Activated CD8-positive, alpha-beta T cell treated with anti-CD3 and anti-CD28 coated beads for 36 hours (primary cell): Measurements from ENCODE around the gene ABHD17C. TPM values are rescaled to one million over a fixed set of nuclear protein-coding genes. Genes with fewer than 3 reads are reported as not detected.

ENCODE experiments used
- ATAC-seq: fragments of 200-7000 bp; cut with Tn5 transposase; one replicate; pipeline ENCODE4 v1.10.0; 2021; ENCODE audit warnings: mild to moderate bottlenecking, moderate library complexity
- CTCF ChIA-PET: fragments of 350-600 bp; sonication (Branson Sonifier 250); formaldehyde crosslinking; loops from one replicate; lab custom pipeline; 2021; ENCODE audit warnings: antibody characterized with exemption; lab: Charles Lee
- POLR2A ChIA-PET: fragments of 350-600 bp; sonication (Branson Sonifier 250); formaldehyde crosslinking; loops from one replicate; lab custom pipeline; 2021; ENCODE audit warnings: antibody characterized with exemption; lab: Charles Lee
- DNase-seq: peaks from one replicate; pipeline ENCODE4 v3.0.0-alpha.2; 2020
- H3K27ac Mint-ChIP-seq: one replicate; pipeline ENCODE4 v1.8.0; 2021; ENCODE audit warnings: mild to moderate bottlenecking, mixed read lengths
- H3K27me3 Mint-ChIP-seq: one replicate; pipeline ENCODE4 v1.8.0; 2021; ENCODE audit warnings: mixed read lengths
- H3K36me3 Mint-ChIP-seq: one replicate; pipeline ENCODE4 v1.8.0; 2021; ENCODE audit warnings: low read depth, mixed read lengths
- H3K4me1 Mint-ChIP-seq: one replicate; pipeline ENCODE4 v1.8.0; 2021; ENCODE audit warnings: low read depth, mixed read lengths
- H3K4me3 Mint-ChIP-seq: one replicate; pipeline ENCODE4 v1.8.0; 2021; ENCODE audit warnings: mild to moderate bottlenecking, moderate library complexity, mixed read lengths
- H3K9me3 Mint-ChIP-seq: one replicate; pipeline ENCODE4 v1.8.0; 2021; ENCODE audit warnings: mixed read lengths
- CTCF ChIP-seq: fragments of 200-600 bp; IDR thresholded peaks from one replicate; pipeline ENCODE4 v1.8.0; 2022; ENCODE audit warnings: antibody characterized with exemption, mild to moderate bottlenecking
- intact Hi-C: fragments of 100-400 bp; cut with micrococcal nuclease; formaldehyde crosslinking; loops from one replicate; pipeline ENCODE4 v1.10.0; 2022
- total RNA-seq, 2 experiments: library from RNA; stranded (reverse); gene quantifications; one replicate each; pipeline ENCODE4 v1.2.3, GENCODE V29; 2021

ABHD17C gene
- total RNA-seq, 2 experiments from 2014 or later = 5.4 to 5.6 TPM

DNA sequence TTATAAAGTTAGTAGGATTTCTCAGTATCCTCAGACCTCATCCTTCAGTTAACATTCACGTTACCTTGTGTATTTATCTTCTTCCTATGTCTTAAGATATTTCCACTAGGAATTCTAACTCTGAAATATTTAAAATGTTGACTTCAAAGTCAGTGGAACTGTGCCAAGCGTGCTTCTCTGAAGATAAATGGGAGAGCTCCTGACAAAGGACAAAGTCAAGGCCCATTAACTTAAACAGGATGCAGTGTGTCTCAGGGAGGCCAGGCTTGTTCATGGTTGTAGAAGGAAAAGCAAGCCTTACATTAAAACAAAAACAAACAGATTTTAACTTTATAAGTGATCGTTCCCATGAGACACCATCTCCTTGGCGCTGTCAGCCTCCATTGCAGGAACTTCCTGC lies 41.5 kb downstream of the ABHD17C start:
- Mint-ChIP-seq H3K9me3 (no peaks in the 10 kb centered on the region), H3K36me3 (no peaks in the 10 kb centered on the region), H3K27me3 (no peaks in the 10 kb centered on the region), H3K4me3 (no peak overlapping the region), H3K27ac (no peak overlapping the region), H3K4me1 (no peaks in the 10 kb centered on the region)
- POLR2A ChIA-PET = no interaction called here
- no peak for TF ChIP-seq CTCF
- ATAC-seq = no peak
- intact Hi-C loops = no loop called here
- DNase-seq = no peak
- CTCF ChIA-PET = no interaction called here

GRCh38 chr15:80739919-80740318 lies 44.8 kb downstream of the ABHD17C start:
- intact Hi-C loops = no loop called here
- H3K4me3 Mint-ChIP-seq = no peak overlapping the region

DNA sequence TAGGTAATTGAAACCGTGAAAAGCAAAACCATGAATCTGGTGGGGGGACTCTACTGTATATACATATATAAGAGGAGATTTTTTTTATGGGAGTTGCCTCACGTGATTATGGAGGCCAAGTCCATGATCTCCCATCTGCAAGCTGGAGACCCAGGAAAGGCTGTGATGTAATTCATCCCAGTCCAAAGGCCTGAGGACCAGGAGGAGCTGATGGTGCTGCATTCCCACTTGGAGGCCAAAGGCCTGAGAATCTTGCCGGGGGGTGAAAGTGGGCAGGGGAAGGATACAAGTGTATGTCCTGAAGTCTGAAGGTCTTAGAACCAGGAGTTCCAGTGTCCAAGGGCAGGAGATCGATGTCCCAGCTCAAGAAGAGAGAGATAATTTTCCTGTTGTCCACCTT lies 47.0 kb downstream of the ABHD17C start:
- H3K27ac Mint-ChIP-seq = no peak overlapping the region
- ATAC-seq = no peak
- POLR2A ChIA-PET = no interaction called here
- CTCF ChIA-PET = no interaction called here
- intact Hi-C loops = no loop called here
- no peak for TF ChIP-seq CTCF
- H3K27me3 Mint-ChIP-seq = no peaks in the 10 kb centered on the region
- H3K9me3 Mint-ChIP-seq = peaks cover 7% of the 10 kb centered on the region
- peaks cover 2% of the 10 kb centered on the region for H3K36me3 Mint-ChIP-seq
- DNase-seq = no peak
- no peaks in the 10 kb centered on the region for H3K4me1 Mint-ChIP-seq
- no peak overlapping the region for H3K4me3 Mint-ChIP-seq

More at GRCh38 chr15:80739919-80740318, 44.8 kb downstream of the ABHD17C start:
- no peak overlapping the region for H3K27ac Mint-ChIP-seq
- no peak for DNase-seq
- TF ChIP-seq CTCF = no peak
- no peaks in the 10 kb centered on the region for H3K4me1 Mint-ChIP-seq
- H3K36me3 Mint-ChIP-seq = no peaks in the 10 kb centered on the region
- H3K27me3 Mint-ChIP-seq = no peaks in the 10 kb centered on the region
- H3K9me3 Mint-ChIP-seq = no peaks in the 10 kb centered on the region
- CTCF ChIA-PET = no interaction called here
- ATAC-seq = no peak
- POLR2A ChIA-PET = no interaction called here

DNA sequence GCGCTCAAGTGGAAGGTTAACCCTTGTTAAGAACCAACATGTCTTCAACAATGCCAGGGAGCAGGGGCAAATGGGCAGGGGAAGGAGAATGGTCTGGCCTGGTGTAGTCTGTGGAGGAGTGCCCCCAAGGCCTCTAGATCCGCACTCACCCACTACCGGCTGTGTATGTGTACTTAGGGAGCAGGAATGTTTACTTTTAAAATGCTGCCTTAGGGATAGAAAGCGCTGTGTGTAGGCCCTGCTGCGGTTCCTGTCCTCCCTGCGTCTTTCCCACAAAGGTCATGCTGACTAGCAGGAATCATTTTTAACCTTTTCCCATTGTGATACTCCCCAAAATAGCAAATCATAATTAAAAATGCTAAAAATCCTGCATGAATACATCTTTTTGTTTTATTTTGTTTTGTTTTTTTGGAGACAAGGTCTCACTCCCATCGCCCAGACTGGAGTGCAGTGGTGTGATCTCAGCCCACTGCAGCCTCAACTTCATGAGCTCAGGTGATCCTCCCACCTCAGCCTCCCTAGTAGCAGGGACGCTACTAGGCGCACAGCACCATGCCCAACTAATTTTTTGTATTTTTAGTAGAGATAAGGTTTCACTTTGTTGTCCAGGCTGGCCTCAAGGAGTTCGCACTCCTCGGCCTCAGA lies 48.2 kb downstream of the ABHD17C start:
- POLR2A ChIA-PET = no interaction called here
- peaks cover 7% of the 10 kb centered on the region for H3K9me3 Mint-ChIP-seq

More for the DNA sequence above, 48.2 kb downstream of the ABHD17C start:
- peaks cover 2% of the 10 kb centered on the region for H3K36me3 Mint-ChIP-seq
- CTCF ChIA-PET = no interaction called here
- no peak overlapping the region for H3K4me3 Mint-ChIP-seq
- no peaks in the 10 kb centered on the region for H3K27me3 Mint-ChIP-seq
- no peak for TF ChIP-seq CTCF
- no peak for ATAC-seq
- no peaks in the 10 kb centered on the region for H3K4me1 Mint-ChIP-seq
- intact Hi-C loops = no loop called here
- DNase-seq = no peak
- H3K27ac Mint-ChIP-seq = no peak overlapping the region
